K562 (cell line): ENCODE data around the gene LRRC75A. TPM values are rescaled to one million over a fixed set of nuclear protein-coding genes. Genes with fewer than 3 reads are reported as not detected.

Experiments
- ATAC-seq: fragments of 200-7000 bp; cut with Tn5 transposase; 3 replicates; pipeline ENCODE4 v1.9.1; 2020; ENCODE audit warnings: moderate library complexity
- BruUV-seq: library from RNA; stranded (reverse); fragments of 400-500 nt; replicated peaks from 2 replicates; lab custom pipeline; 2021; lab: Mats Ljungman, UMichigan
- CTCF ChIA-PET: fragments of 300-600 bp; formaldehyde crosslinking; extraction: SDS; loops from one replicate; lab custom pipeline; 2021; ENCODE audit warnings: low intra/inter-chr PET ratio; lab: Yijun Ruan, JAX
- POLR2A ChIA-PET: fragments of 300-600, 350-650 bp; sonication (Branson Sonifier 250); formaldehyde crosslinking; extraction: SDS; loops from one replicate; lab custom pipeline; 2021; ENCODE audit warnings: antibody characterized with exemption, inconsistent platforms; lab: Yijun Ruan, JAX
- DNase-seq, 4 experiments: peaks; one replicate each; pipeline versions ENCODE4 v3.0.0 to v3.0.0-alpha.2; 2011 to 2018; ENCODE audit warnings: low spot score in 3 of 4, mixed read lengths in 3 of 4; ENCODE audit errors: extremely low read depth in 1 of 4
- FAIRE-seq: peaks from 2 replicates; lab custom pipeline; 2011; peaks lifted over from hg19 to GRCh38; lab: Jason Lieb, UNC
- H2AFZ ChIP-seq: 2 replicates; pipeline ENCODE4 v1.6.0; 2011; ENCODE audit warnings: low read depth, low read length, control low read depth, inconsistent platforms
- H3K27ac ChIP-seq: fragments of 200-600 bp; 3 replicates; pipeline ENCODE4 v1.8.0; 2011; ENCODE audit warnings: low read depth, mild to moderate bottlenecking, control low read depth, inconsistent platforms, low read length, moderate library complexity, mixed read lengths; ENCODE audit errors: extremely low read depth
- H3K27me3 ChIP-seq, 2 experiments: fragments of 300-600 bp in 1 of 2; 2 replicates in 1 of 2; 3 replicates in 1 of 2; pipeline versions ENCODE4 v1.6.0 to v1.8.0; 2011; ENCODE audit warnings: inconsistent platforms in 2 of 2, low read length in 2 of 2, mild to moderate bottlenecking in 1 of 2, mixed read lengths in 1 of 2, moderate library complexity in 1 of 2; ENCODE audit not compliant: control insufficient read depth in 2 of 2, insufficient read depth in 2 of 2
- H3K36me3 ChIP-seq: fragments of 300-600 bp; 3 replicates; pipeline ENCODE4 v1.8.0; 2011; ENCODE audit warnings: mild to moderate bottlenecking, low read length, inconsistent platforms; ENCODE audit not compliant: control insufficient read depth, insufficient read depth
- H3K4me1 ChIP-seq, 2 experiments: fragments of 200-600 bp in 1 of 2; replicated peaks in 1 of 2; 2 replicates in 1 of 2; 3 replicates in 1 of 2; pipeline versions ENCODE4 v1.5.1 to v1.8.0; 2011; ENCODE audit warnings: inconsistent platforms in 2 of 2, low read length in 2 of 2, mild to moderate bottlenecking in 1 of 2, mixed read lengths in 1 of 2, moderate library complexity in 1 of 2; ENCODE audit not compliant: control insufficient read depth in 2 of 2, insufficient read depth in 2 of 2
- H3K4me2 ChIP-seq: 2 replicates; pipeline ENCODE4 v1.6.1; 2011; ENCODE audit warnings: low read length, control low read depth, inconsistent platforms, mixed read lengths; ENCODE audit not compliant: insufficient read depth
- H3K4me3 ChIP-seq: fragments of 200-600 bp; sonication (generic), shearing (Covaris generic); 2 replicates; pipeline ENCODE4 v1.5.1; 2016; ENCODE audit warnings: control low read depth, inconsistent platforms
- H3K79me2 ChIP-seq: fragments of 200-600 bp; 3 replicates; pipeline ENCODE4 v1.8.0; 2011; ENCODE audit warnings: low read length, inconsistent platforms; ENCODE audit not compliant: control insufficient read depth, insufficient read depth
- H3K9ac ChIP-seq, 2 experiments: 2 replicates each; pipeline versions ENCODE4 v1.6.0 to v1.6.1; 2011; ENCODE audit warnings: low read depth in 2 of 2, low read length in 2 of 2, control low read depth in 1 of 2, inconsistent platforms in 1 of 2, mild to moderate bottlenecking in 1 of 2, mixed read lengths in 1 of 2; ENCODE audit not compliant: insufficient read depth in 1 of 2
- H3K9me1 ChIP-seq: one replicate; pipeline ENCODE4 v1.6.0; 2011; ENCODE audit warnings: inconsistent platforms, mild to moderate bottlenecking, low read length, moderate library complexity; ENCODE audit not compliant: control insufficient read depth, insufficient read depth
- H3K9me3 ChIP-seq: replicated peaks from 2 replicates; pipeline ENCODE4 v1.5.1; 2011; ENCODE audit warnings: low read depth, low read length, inconsistent platforms; ENCODE audit not compliant: control insufficient read depth, insufficient read depth
- H4K20me1 ChIP-seq: replicated peaks from 2 replicates; pipeline ENCODE4 v1.6.1; 2011; ENCODE audit warnings: low read length, inconsistent platforms, mixed read lengths; ENCODE audit not compliant: control insufficient read depth, insufficient read depth
- DACH1 ChIP-seq: fragments of 450-650 bp; IDR thresholded peaks from 2 replicates; pipeline ENCODE4 v1.6.1; 2018; ENCODE audit not compliant: partially characterized antibody
- ILK ChIP-seq: fragments of 450-650 bp; IDR thresholded peaks from 2 replicates; pipeline ENCODE4 v1.6.1; 2016; ENCODE audit warnings: missing genetic modification characterization, low read depth, mild to moderate bottlenecking, missing compliant biosample characterization, moderate library complexity, borderline replicate concordance
- LEF1 ChIP-seq: fragments of 450-650 bp; IDR thresholded peaks from 2 replicates; pipeline ENCODE4 v1.6.1; 2016; ENCODE audit warnings: mild to moderate bottlenecking
- MCM5 ChIP-seq: fragments of 450-650 bp; IDR thresholded peaks from 2 replicates; pipeline ENCODE4 v1.6.1; 2016; ENCODE audit warnings: low read depth
- POLR2AphosphoS5 ChIP-seq: IDR thresholded peaks from 2 replicates; pipeline ENCODE4 v1.6.1; 2011; ENCODE audit warnings: mild to moderate bottlenecking, low read depth, low read length, moderate library complexity; ENCODE audit not compliant: control insufficient read depth, insufficient read depth
- ZBTB1 ChIP-seq: sonication (generic); formaldehyde crosslinking; IDR thresholded peaks from 2 replicates; pipeline ENCODE4 v1.8.1; 2023; ENCODE audit warnings: missing genetic modification reagents, low read depth, mild to moderate bottlenecking, borderline replicate concordance
- ZBTB26 ChIP-seq: fragments of 450-650 bp; formaldehyde crosslinking; IDR thresholded peaks from 2 replicates; pipeline ENCODE4 v1.4.0; 2022; ENCODE audit warnings: missing genetic modification characterization
- ZBTB33 ChIP-seq: sonication (generic); formaldehyde crosslinking; IDR thresholded peaks from 2 replicates; pipeline ENCODE4 v1.8.1; 2023; ENCODE audit warnings: mild to moderate bottlenecking, missing genetic modification reagents
- ZNF184 ChIP-seq: sonication (generic); formaldehyde crosslinking; IDR thresholded peaks from 2 replicates; pipeline ENCODE4 v1.5.0; 2020; ENCODE audit warnings: missing genetic modification reagents
- ZNF354B ChIP-seq: fragments of 250-450 bp; sonication (Bioruptor Pico); IDR thresholded peaks from 2 replicates; pipeline ENCODE4 v1.4.0; 2020
- ZNF830 ChIP-seq: fragments of 250-450 bp; sonication (Bioruptor Pico); IDR thresholded peaks from 2 replicates; pipeline ENCODE4 v1.5.0; 2021; ENCODE audit warnings: mild to moderate bottlenecking
- WGBS: fragments of 100-300 bp; shearing (Covaris generic); methylation state at CpG from one replicate; pipeline ENCODE4 v1.1.6; 2016; ENCODE audit warnings: low coverage, mixed read lengths; ENCODE audit not compliant: insufficient coverage; ENCODE audit errors: missing lambda C conversion rate; 5-methylcytosine and 5-hydroxymethylcytosine counted together
- in situ Hi-C: fragments of 300-500 bp; cut with MboI; formaldehyde crosslinking; loops from 4 replicates; pipeline ENCODE4 v1.15.0; 2018; ENCODE audit warnings: inconsistent platforms, mixed read lengths
- intact Hi-C: fragments of 100-400 bp; cut with micrococcal nuclease; formaldehyde crosslinking; loops from 2 replicates; pipeline ENCODE4 v1.14.2; 2022
- polyA plus RNA-seq, 8 experiments: library from polyadenylated mRNA; depleted of rRNA in 4 of 8; stranded (reverse) in 5 of 8; unstranded in 3 of 8; fragments of >200 nt; fragmentation: Nextera tagmentation in 2 of 8; fragmentation: Illumina TruSeq in 1 of 8; extraction: Ambion mirVana in 2 of 8; extraction: Trizol in 1 of 8; gene quantifications; 2 replicates each; pipeline versions ENCODE4 v1.2.1 to v1.2.3, GENCODE V29; 2011 to 2014; ENCODE audit warnings: inconsistent platforms in 1 of 8, missing spikeins in 1 of 8
- total RNA-seq, 7 experiments: library from RNA; depleted of rRNA in 6 of 7; stranded (reverse); fragments of >200 nt in 6 of 7; fragmentation: Illumina TruSeq in 2 of 7; extraction: Trizol in 2 of 7; gene quantifications; 2 replicates each; pipeline versions ENCODE4 v1.2.1 to v1.2.3, GENCODE V29; 2011 to 2021; ENCODE audit warnings: low replicate concordance in 1 of 7

The LRRC75A gene
- total and polyA plus RNA-seq, 9 of the 15 experiments (the other 6 are each of a cell fraction or from before 2014, with no cell fraction given) = 0.04 to 0.34 (median 0.08) TPM; not detected in 5

- TF ChIP-seq ZBTB26 (CRISPR knock-in tag) (no peak), ZNF830 (CRISPR knock-in tag) (no peak), ZNF354B (CRISPR knock-in tag) (no peak), ZBTB33 (CRISPR knock-in tag) (no peak)
Measured at GRCh38 chr17:16467044-16467443, 24.9 kb downstream of the LRRC75A start (continued).

- CTCF ChIA-PET = no interaction called here
- 11% methylated on average over 3 of the region's 9 CpGs for WGBS
- no TSS peak for BruUV-seq
Measured at GRCh38 chr17:16466407-16466806, 25.6 kb downstream of the LRRC75A start.

More at GRCh38 chr17:16466407-16466806, 25.6 kb downstream of the LRRC75A start:
- Histone ChIP-seq H3K79me2 (no peaks in the 10 kb centered on the region), H3K27ac (no peak overlapping the region), H4K20me1 (peaks cover 9% of the 10 kb centered on the region; the same call in 1 of the 2 replicates), H3K9ac (no peak overlapping the region; a peak in 1 of 4 replicates), H3K9me1 (no peaks in the 10 kb centered on the region), H3K4me1 (peaks cover 0 to 5% of the 10 kb centered on the region in 2 experiments; a peak in 2 of 5 replicates), H3K9me3 (no peaks in the 10 kb centered on the region), H3K36me3 (peaks cover 4% of the 10 kb centered on the region; the same call in 1 of the 3 replicates), H3K27me3 (peaks cover 8 to 23% of the 10 kb centered on the region in 2 experiments; a peak in 3 of 5 replicates), H2AFZ (no peak overlapping the region), H3K4me3 (no peak overlapping the region), H3K4me2 (no peak overlapping the region)
- intact Hi-C loops (no loop called here), in situ Hi-C loops (no loop called here)
- POLR2A ChIA-PET = interaction anchor here (1.1 kb wide), 1 partner anchor 9 kb away, joined by 3 read pairs; no protein-coding TSS in a partner anchor
- no peak for FAIRE-seq
- DNase-seq = no peak
- no peak for TF ChIP-seq LEF1
- TF ChIP-seq DACH1 = no peak
- no peak for TF ChIP-seq ZBTB1 (CRISPR knock-in tag)
- no peak for TF ChIP-seq ZNF184 (CRISPR knock-in tag)
- TF ChIP-seq ILK (tag) = no peak
- TF ChIP-seq MCM5 = no peak
- no peak for TF ChIP-seq POLR2AphosphoS5
- no peak for ATAC-seq
